ENCODE results near the gene STPG1.

The STPG1 gene

DNA sequence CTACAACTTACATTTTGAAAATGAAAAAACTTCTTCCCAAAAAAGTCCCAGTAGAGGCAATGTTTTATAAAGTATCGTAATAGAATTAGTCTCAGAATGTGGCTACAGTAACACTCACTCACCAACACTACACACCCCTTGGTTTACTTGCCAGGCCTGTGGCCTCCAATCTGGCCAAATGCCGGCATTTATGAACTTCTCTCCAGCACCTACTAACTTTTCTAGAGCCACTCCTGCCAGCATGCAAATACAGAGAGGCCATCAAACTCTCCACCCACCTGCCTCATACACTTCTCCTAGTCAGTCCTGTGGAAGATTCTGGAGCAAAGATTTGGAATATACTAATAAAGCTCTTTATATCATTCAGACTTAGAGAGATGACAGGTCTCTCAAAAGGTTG is 32.3 kb downstream of the STPG1 start:
- no peaks in the 10 kb centered on the region for H3K4me1 ChIP-seq (ENCODE audit: control insufficient read depth, low read depth, low read length)
- H3K27me3 ChIP-seq (ENCODE audit: control insufficient read depth, insufficient read depth, low read length), result no peaks in the 10 kb centered on the region
- H3K9me3 ChIP-seq (ENCODE audit: control insufficient read depth, low read depth, low read length), result no peaks in the 10 kb centered on the region
- H3K4me3 ChIP-seq (ENCODE audit: low read length), result no peak overlapping the region
- H3K27ac ChIP-seq (ENCODE audit: low read length), result no peak overlapping the region
- no peaks in the 10 kb centered on the region for H3K36me3 ChIP-seq (ENCODE audit: control insufficient read depth, low read depth, low read length)
- no peak overlapping the region for H3K9ac ChIP-seq (ENCODE audit: low read length)

GRCh38 chr1:24380508-24380907 is 33.1 kb downstream of the STPG1 start:
- no peaks in the 10 kb centered on the region for H3K9me3 ChIP-seq (ENCODE audit: control insufficient read depth, low read depth, low read length)
- no peaks in the 10 kb centered on the region for H3K36me3 ChIP-seq (ENCODE audit: control insufficient read depth, low read depth, low read length)
- peaks cover 3% of the 10 kb centered on the region for H3K4me1 ChIP-seq (ENCODE audit: control insufficient read depth, low read depth, low read length)
- no peak overlapping the region for H3K9ac ChIP-seq (ENCODE audit: low read length)
- H3K4me3 ChIP-seq (ENCODE audit: low read length), result no peak overlapping the region
- H3K27ac ChIP-seq (ENCODE audit: low read length), result no peak overlapping the region
- H3K27me3 ChIP-seq (ENCODE audit: control insufficient read depth, insufficient read depth, low read length), result no peaks in the 10 kb centered on the region

DNA sequence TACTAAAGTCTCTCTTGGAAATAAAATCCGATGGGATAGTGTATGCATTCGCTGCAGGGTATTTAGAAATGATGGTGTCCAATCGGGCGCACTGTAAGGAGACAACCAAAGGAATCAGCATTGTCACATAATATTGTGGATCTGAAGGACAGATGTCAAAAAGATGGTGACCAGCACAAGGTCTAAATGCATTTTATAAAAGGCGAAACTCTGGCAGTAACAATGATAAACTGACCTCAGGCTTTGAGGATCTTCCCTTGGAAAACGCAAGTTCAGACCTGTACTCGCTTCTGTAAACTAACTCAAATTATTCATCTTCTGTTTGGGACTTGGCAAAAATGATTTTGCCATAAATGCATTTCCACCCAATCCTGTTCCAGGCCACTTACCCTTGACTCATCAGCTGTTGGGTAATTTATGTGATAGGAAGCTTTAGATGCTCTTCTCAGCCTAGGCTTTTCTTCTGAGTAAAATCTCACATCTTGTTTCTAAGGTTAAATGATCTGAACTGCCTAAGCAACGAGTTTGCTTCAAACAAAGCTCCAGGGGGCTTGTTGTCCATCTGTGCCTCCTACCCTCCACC is 33.8 kb downstream of the STPG1 start:
- no peak overlapping the region for H3K27ac ChIP-seq (ENCODE audit: low read length)
- no peaks in the 10 kb centered on the region for H3K27me3 ChIP-seq (ENCODE audit: control insufficient read depth, insufficient read depth, low read length)
- H3K9ac ChIP-seq (ENCODE audit: low read length), result no peak overlapping the region
- H3K36me3 ChIP-seq (ENCODE audit: control insufficient read depth, low read depth, low read length), result no peaks in the 10 kb centered on the region
- H3K9me3 ChIP-seq (ENCODE audit: control insufficient read depth, low read depth, low read length), result no peaks in the 10 kb centered on the region
- no peak overlapping the region for H3K4me3 ChIP-seq (ENCODE audit: low read length)
- peaks cover 10% of the 10 kb centered on the region for H3K4me1 ChIP-seq (ENCODE audit: control insufficient read depth, low read depth, low read length)

GRCh38 chr1:24374891-24375786 is 38.4 kb downstream of the STPG1 start:
- Histone ChIP-seq H3K9me3 (ENCODE audit: control insufficient read depth, low read depth, low read length) (no peaks in the 10 kb centered on the region), H3K4me3 (ENCODE audit: low read length) (no peak overlapping the region), H3K36me3 (ENCODE audit: control insufficient read depth, low read depth, low read length) (no peaks in the 10 kb centered on the region), H3K4me1 (ENCODE audit: control insufficient read depth, low read depth, low read length) (peaks cover 11% of the 10 kb centered on the region), H3K9ac (ENCODE audit: low read length) (no peak overlapping the region), H3K27ac (ENCODE audit: low read length) (no peak overlapping the region), H3K27me3 (ENCODE audit: control insufficient read depth, insufficient read depth, low read length) (no peaks in the 10 kb centered on the region)

- Histone ChIP-seq H3K27ac (ENCODE audit: low read length) (no peak overlapping the region), H3K9ac (ENCODE audit: low read length) (no peak overlapping the region), H3K36me3 (ENCODE audit: control insufficient read depth, low read depth, low read length) (no peaks in the 10 kb centered on the region), H3K4me3 (ENCODE audit: low read length) (no peak overlapping the region), H3K9me3 (ENCODE audit: control insufficient read depth, low read depth, low read length) (no peaks in the 10 kb centered on the region), H3K4me1 (ENCODE audit: control insufficient read depth, low read depth, low read length) (peaks cover 11% of the 10 kb centered on the region), H3K27me3 (ENCODE audit: control insufficient read depth, insufficient read depth, low read length) (no peaks in the 10 kb centered on the region)
Observed at GRCh38 chr1:24373710-24374109, 39.9 kb downstream of the STPG1 start.

GRCh38 chr1:24373044-24373443 is 40.5 kb downstream of the STPG1 start:
- Histone ChIP-seq H3K27ac (ENCODE audit: low read length) (no peak overlapping the region), H3K4me3 (ENCODE audit: low read length) (no peak overlapping the region)

DNA sequence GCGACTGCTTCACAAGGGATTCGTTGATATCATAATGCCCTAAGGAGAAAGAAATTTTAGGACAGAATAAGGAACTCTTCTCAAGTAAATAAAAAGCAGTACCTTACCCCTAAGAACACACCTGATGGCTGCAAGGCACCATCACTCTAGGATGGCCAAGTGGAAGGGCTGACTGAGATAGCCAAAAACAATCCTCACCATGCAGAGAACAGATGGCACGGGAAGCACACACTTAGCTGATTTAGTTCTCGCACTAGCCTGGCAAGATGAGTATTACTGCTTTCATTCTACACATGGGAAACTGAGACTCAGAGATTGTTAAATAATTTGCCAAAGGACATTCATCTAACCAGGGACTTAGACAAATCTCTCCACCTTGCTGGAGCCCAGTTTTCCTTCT is 43.8 kb downstream of the STPG1 start:
- Histone ChIP-seq H3K36me3 (ENCODE audit: control insufficient read depth, low read depth, low read length) (no peaks in the 10 kb centered on the region), H3K27ac (ENCODE audit: low read length) (no peak overlapping the region), H3K4me1 (ENCODE audit: control insufficient read depth, low read depth, low read length) (peaks cover under 1% of the 10 kb centered on the region), H3K4me3 (ENCODE audit: low read length) (no peak overlapping the region), H3K9me3 (ENCODE audit: control insufficient read depth, low read depth, low read length) (no peaks in the 10 kb centered on the region), H3K27me3 (ENCODE audit: control insufficient read depth, insufficient read depth, low read length) (no peaks in the 10 kb centered on the region), H3K9ac (ENCODE audit: low read length) (no peak overlapping the region)

More at GRCh38 chr1:24373044-24373443, 40.5 kb downstream of the STPG1 start:
- no peaks in the 10 kb centered on the region for H3K27me3 ChIP-seq (ENCODE audit: control insufficient read depth, insufficient read depth, low read length)
- H3K9ac ChIP-seq (ENCODE audit: low read length), result no peak overlapping the region
- H3K4me1 ChIP-seq (ENCODE audit: control insufficient read depth, low read depth, low read length), result peaks cover 11% of the 10 kb centered on the region
- H3K36me3 ChIP-seq (ENCODE audit: control insufficient read depth, low read depth, low read length), result no peaks in the 10 kb centered on the region
- H3K9me3 ChIP-seq (ENCODE audit: control insufficient read depth, low read depth, low read length), result no peaks in the 10 kb centered on the region

- no peaks in the 10 kb centered on the region for H3K4me1 ChIP-seq (ENCODE audit: control insufficient read depth, low read depth, low read length)
- H3K9ac ChIP-seq (ENCODE audit: low read length), result no peak overlapping the region
Observed at GRCh38 chr1:24369199-24369598, 44.4 kb downstream of the STPG1 start.

DNA sequence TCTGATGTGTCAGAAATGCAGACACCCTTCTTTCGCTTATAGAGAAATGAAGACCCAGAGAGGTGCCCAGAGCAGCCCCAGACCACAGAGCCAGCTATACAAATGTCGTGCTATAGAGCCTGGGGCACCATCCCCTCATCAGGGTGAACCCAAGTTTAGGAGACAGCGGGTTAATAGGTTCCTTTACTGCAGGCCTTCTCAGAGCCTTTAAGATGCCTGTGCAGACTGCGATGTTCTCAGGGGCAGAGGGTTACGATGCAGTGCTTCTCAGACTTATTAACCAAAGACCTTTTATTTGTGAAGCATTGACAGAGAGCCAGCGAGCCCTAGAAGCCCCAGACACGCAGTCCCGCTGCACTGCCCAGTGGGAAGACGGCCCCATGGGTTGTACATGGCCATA is 46.9 kb downstream of the STPG1 start:
- Histone ChIP-seq H3K27ac (ENCODE audit: low read length) (no peak overlapping the region), H3K27me3 (ENCODE audit: control insufficient read depth, insufficient read depth, low read length) (no peaks in the 10 kb centered on the region), H3K9me3 (ENCODE audit: control insufficient read depth, low read depth, low read length) (no peaks in the 10 kb centered on the region), H3K36me3 (ENCODE audit: control insufficient read depth, low read depth, low read length) (no peaks in the 10 kb centered on the region), H3K4me3 (ENCODE audit: low read length) (no peak overlapping the region), H3K9ac (ENCODE audit: low read length) (no peak overlapping the region), H3K4me1 (ENCODE audit: control insufficient read depth, low read depth, low read length) (no peaks in the 10 kb centered on the region)

More at GRCh38 chr1:24369199-24369598, 44.4 kb downstream of the STPG1 start:
- Histone ChIP-seq H3K9me3 (ENCODE audit: control insufficient read depth, low read depth, low read length) (no peaks in the 10 kb centered on the region), H3K27ac (ENCODE audit: low read length) (no peak overlapping the region), H3K4me3 (ENCODE audit: low read length) (no peak overlapping the region), H3K27me3 (ENCODE audit: control insufficient read depth, insufficient read depth, low read length) (no peaks in the 10 kb centered on the region), H3K36me3 (ENCODE audit: control insufficient read depth, low read depth, low read length) (no peaks in the 10 kb centered on the region)

- no peak overlapping the region for H3K9ac ChIP-seq (ENCODE audit: low read length)
- no peaks in the 10 kb centered on the region for H3K9me3 ChIP-seq (ENCODE audit: control insufficient read depth, low read depth, low read length)
- no peaks in the 10 kb centered on the region for H3K27me3 ChIP-seq (ENCODE audit: control insufficient read depth, insufficient read depth, low read length)
- no peaks in the 10 kb centered on the region for H3K4me1 ChIP-seq (ENCODE audit: control insufficient read depth, low read depth, low read length)
- no peak overlapping the region for H3K27ac ChIP-seq (ENCODE audit: low read length)
- H3K36me3 ChIP-seq (ENCODE audit: control insufficient read depth, low read depth, low read length), result no peaks in the 10 kb centered on the region
- no peak overlapping the region for H3K4me3 ChIP-seq (ENCODE audit: low read length)
Observed at GRCh38 chr1:24364975-24365678, 48.5 kb downstream of the STPG1 start.

GRCh38 chr1:24364605-24364974 is 49.0 kb downstream of the STPG1 start:
- Histone ChIP-seq H3K27ac (ENCODE audit: low read length) (no peak overlapping the region), H3K27me3 (ENCODE audit: control insufficient read depth, insufficient read depth, low read length) (no peaks in the 10 kb centered on the region), H3K36me3 (ENCODE audit: control insufficient read depth, low read depth, low read length) (no peaks in the 10 kb centered on the region), H3K9me3 (ENCODE audit: control insufficient read depth, low read depth, low read length) (no peaks in the 10 kb centered on the region), H3K4me1 (ENCODE audit: control insufficient read depth, low read depth, low read length) (no peaks in the 10 kb centered on the region), H3K4me3 (ENCODE audit: low read length) (no peak overlapping the region), H3K9ac (ENCODE audit: low read length) (no peak overlapping the region)
